Erythroblast (primary cell): ENCODE results near the gene UNCX.

ENCODE experiments used
- GATA1 ChIP-seq: IDR thresholded peaks from 2 replicates; pipeline ENCODE4 v1.6.1; 2011; ENCODE audit warnings: low read depth, mild to moderate bottlenecking, control low read depth, low read length, moderate library complexity
- POLR2A ChIP-seq: IDR thresholded peaks from 2 replicates; pipeline ENCODE4 v1.6.1; 2011; ENCODE audit warnings: mild to moderate bottlenecking, low read length

GRCh38 chr7:1248143-1248915, 15.7 kb downstream of the UNCX start:
- TF ChIP-seq POLR2A (no peak), GATA1 (no peak)
